ENCODE results near the gene SIGLEC11.

GRCh38 chr19:50005428-50005827, 44.5 kb upstream of the SIGLEC11 start:
- TF ChIP-seq CTCF (IDR thresholded peaks at IDR 0.05; ENCODE audit: borderline replicate concordance, extremely low read depth, low read length, poor library complexity, severe bottlenecking) (no peak), EZH2 (IDR thresholded peaks at IDR 0.05; ENCODE audit: borderline replicate concordance, low read depth, low read length, severe bottlenecking) (no peak)

Measured in DND-41 (cell line).